Neutrophil (primary cell): Measurements from ENCODE around the gene RHOBTB1.

ENCODE experiments used
- H3K27ac ChIP-seq: fragments of 200-600 bp; sonication (generic); 2 replicates; pipeline ENCODE4 v1.5.1; 2016; ENCODE audit warnings: mild to moderate bottlenecking, moderate library complexity
- H3K27me3 ChIP-seq: fragments of 200-600 bp; sonication (generic); 2 replicates; pipeline ENCODE4 v1.6.0; 2016; ENCODE audit warnings: mild to moderate bottlenecking
- H3K36me3 ChIP-seq: fragments of 200-600 bp; sonication (generic); 2 replicates; pipeline ENCODE4 v1.5.1; 2017
- H3K4me1 ChIP-seq, 2 experiments: fragments of 200-600 bp in 1 of 2; sonication (generic) in 1 of 2; 1 replicate in 1 of 2; 2 replicates in 1 of 2; pipeline versions ENCODE4 v1.5.1 to v1.6.1; 2013 to 2016; ENCODE audit warnings: low read depth in 1 of 2, low read length in 1 of 2, mild to moderate bottlenecking in 1 of 2, moderate library complexity in 1 of 2; ENCODE audit not compliant: control insufficient read depth in 1 of 2, insufficient read depth in 1 of 2
- H3K4me3 ChIP-seq, 2 experiments: fragments of 200-600 bp in 1 of 2; sonication (generic) in 1 of 2; 1 replicate in 1 of 2; 2 replicates in 1 of 2; pipeline ENCODE4 v1.5.1; 2013 to 2016; ENCODE audit warnings: low read depth in 1 of 2, low read length in 1 of 2, mild to moderate bottlenecking in 1 of 2, moderate library complexity in 1 of 2
- H3K9me3 ChIP-seq: fragments of 200-600 bp; sonication (generic); 2 replicates; pipeline ENCODE4 v1.5.1; 2016
- TF ChIP-seq, protein P1 (sequence below): fragments of 200-600 bp; sonication (generic); IDR thresholded peaks from 2 replicates; pipeline ENCODE4 v1.5.1; 2016; ENCODE audit warnings: antibody characterized with exemption

Gene RHOBTB1

DNA sequence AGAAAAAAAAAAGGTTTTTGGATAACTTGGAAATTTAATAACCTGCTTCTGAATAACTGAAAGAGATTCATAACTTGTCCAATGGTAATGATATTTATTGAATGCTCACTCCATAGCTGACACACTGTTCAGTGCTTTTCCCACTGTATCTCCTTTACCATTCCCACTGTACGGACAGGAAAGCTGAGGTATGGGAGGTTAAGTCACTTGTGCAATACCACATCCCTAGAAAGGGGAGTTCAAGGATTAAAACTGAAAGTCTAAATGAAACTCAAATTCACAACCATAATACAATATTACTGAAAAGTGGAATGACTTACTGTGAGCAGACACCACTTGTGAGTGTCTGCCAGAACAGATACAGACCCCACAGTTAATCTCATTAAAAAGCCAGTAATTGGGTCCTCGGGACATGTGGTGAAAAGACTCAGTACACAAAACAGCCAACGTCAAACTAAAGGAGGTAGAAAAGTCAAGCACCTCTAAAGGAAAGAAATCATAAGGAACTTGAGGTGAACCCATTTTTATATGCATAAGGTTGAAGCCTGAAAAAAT is 13.8 kb upstream of the RHOBTB1 start:
- H3K4me3 ChIP-seq, result no peak overlapping the region
- no peaks in the 10 kb centered on the region for H3K27me3 ChIP-seq
- TF ChIP-seq, protein P1, sequence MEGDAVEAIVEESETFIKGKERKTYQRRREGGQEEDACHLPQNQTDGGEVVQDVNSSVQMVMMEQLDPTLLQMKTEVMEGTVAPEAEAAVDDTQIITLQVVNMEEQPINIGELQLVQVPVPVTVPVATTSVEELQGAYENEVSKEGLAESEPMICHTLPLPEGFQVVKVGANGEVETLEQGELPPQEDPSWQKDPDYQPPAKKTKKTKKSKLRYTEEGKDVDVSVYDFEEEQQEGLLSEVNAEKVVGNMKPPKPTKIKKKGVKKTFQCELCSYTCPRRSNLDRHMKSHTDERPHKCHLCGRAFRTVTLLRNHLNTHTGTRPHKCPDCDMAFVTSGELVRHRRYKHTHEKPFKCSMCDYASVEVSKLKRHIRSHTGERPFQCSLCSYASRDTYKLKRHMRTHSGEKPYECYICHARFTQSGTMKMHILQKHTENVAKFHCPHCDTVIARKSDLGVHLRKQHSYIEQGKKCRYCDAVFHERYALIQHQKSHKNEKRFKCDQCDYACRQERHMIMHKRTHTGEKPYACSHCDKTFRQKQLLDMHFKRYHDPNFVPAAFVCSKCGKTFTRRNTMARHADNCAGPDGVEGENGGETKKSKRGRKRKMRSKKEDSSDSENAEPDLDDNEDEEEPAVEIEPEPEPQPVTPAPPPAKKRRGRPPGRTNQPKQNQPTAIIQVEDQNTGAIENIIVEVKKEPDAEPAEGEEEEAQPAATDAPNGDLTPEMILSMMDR, result no peak
- H3K4me1 ChIP-seq, result no peaks in the 10 kb centered on the region
- H3K36me3 ChIP-seq, result no peaks in the 10 kb centered on the region
- no peaks in the 10 kb centered on the region for H3K9me3 ChIP-seq
- no peak overlapping the region for H3K27ac ChIP-seq

DNA sequence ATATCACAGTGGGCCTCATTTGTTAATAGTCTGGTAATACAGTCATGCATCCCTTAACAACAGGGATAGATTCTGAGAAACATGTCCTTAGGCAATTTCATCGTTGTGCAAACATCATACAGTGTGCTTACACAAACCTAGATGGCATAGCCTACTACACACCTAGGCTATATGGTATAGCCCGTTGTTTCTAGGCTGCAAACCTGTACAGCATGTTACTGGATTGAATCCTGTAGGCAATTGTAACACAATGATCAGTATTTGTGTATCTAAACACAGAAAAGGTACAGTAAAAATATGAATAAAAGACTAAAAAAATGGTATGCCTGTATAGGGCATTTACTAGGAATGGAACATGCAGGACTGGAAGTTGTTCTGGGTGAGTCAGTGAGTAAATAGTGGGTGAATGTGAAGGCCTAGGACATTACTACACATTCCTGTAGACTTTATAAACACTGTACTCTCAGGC is 12.0 kb upstream of the RHOBTB1 start:
- Histone ChIP-seq H3K4me1 (no peaks in the 10 kb centered on the region), H3K4me3 (no peak overlapping the region)

DNA sequence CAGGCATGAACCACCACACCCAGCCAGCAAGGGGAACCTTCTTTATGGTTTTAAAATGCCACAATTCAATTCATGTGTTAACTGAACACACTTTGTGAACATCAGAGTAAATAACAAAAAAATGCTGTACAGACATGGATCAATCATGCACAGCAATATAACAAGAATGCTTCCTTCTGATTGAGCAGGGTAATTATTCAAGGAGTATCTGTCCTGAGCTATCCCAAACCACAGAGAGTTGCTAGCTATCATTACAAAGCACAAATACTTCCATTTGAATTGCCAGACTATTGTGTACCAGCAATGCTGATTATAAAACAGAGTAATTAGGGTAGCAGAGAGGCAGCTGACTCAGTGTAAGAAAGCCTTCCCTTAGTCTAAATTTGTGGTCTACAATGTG is 11.3 kb upstream of the RHOBTB1 start:
- TF ChIP-seq, protein P1, result no peak
- no peak overlapping the region for H3K4me3 ChIP-seq
- no peak overlapping the region for H3K27ac ChIP-seq
- H3K27me3 ChIP-seq, result peaks cover 5% of the 10 kb centered on the region
- no peaks in the 10 kb centered on the region for H3K4me1 ChIP-seq
- H3K36me3 ChIP-seq, result no peaks in the 10 kb centered on the region
- no peaks in the 10 kb centered on the region for H3K9me3 ChIP-seq

More for the DNA sequence above, 12.0 kb upstream of the RHOBTB1 start:
- Histone ChIP-seq H3K9me3 (no peaks in the 10 kb centered on the region), H3K36me3 (no peaks in the 10 kb centered on the region), H3K27me3 (no peaks in the 10 kb centered on the region), H3K27ac (no peak overlapping the region)
- TF ChIP-seq, protein P1, result no peak

DNA sequence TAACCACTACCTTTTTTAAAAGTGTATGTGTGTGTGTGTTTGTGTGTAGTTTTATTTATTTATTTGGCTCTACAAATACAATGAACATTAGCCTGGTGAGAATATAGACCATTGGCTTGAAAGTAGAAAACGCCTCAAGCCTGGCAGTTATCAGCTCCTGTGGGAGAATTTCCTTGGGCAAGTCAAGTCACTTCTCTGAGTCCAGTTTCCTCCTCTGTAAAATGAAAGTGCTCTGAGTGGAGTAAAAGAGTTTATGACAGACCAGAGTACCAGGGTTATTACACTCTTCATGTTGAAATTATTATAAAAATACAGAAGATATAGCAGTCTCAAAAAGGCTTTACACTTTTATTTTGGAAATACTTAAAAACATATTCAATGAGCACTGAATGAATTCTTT is 10.1 kb upstream of the RHOBTB1 start:
- TF ChIP-seq, protein P1, result no peak
- Histone ChIP-seq H3K4me1 (no peaks in the 10 kb centered on the region), H3K27me3 (peaks cover 8% of the 10 kb centered on the region), H3K4me3 (no peak overlapping the region), H3K36me3 (no peaks in the 10 kb centered on the region), H3K9me3 (no peaks in the 10 kb centered on the region), H3K27ac (no peak overlapping the region)

DNA sequence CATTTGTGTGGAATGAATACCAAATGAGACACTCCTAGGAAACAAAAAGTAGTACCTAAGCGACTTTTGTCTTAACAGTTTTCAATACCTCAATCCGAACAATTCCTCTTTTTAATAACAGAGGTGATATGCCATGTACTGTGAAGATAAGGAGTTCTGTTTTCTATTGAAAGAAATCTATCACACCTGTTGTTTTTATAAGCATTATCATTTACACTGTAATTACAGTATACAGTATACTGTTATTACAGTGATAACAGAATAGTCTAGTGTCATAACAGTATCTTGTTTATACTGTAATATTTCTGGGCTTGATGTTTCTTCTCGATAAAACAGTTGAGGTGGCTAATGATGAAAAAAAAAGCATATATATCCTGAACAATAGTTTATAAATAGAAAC is 9.4 kb upstream of the RHOBTB1 start:
- Histone ChIP-seq H3K4me1 (no peaks in the 10 kb centered on the region), H3K27me3 (peaks cover 14% of the 10 kb centered on the region), H3K36me3 (no peaks in the 10 kb centered on the region), H3K27ac (no peak overlapping the region), H3K9me3 (no peaks in the 10 kb centered on the region), H3K4me3 (no peak overlapping the region)
- TF ChIP-seq, protein P1, result no peak
